ENCODE data around the gene FDX2. TPM values are rescaled to one million over a fixed set of nuclear protein-coding genes. Genes with fewer than 3 reads are reported as not detected.
A peak's percentile ranks its signal among the peaks of the same experiment; 100 is the strongest.

FDX2 gene
- total and polyA plus RNA-seq, 2 experiments from 2014 or later, result 28.9 to 70.9 TPM

GRCh38 chr19:10289836-10290356 lies 25.9 kb downstream of the FDX2 start, which contains the start of gene ICAM5:
Gene ICAM5, plus strand, starts transcription at chr19:10289952. Its CDS starts 92 bp downstream, at chr19:10290044.
- H3K36me3 ChIP-seq, result no peaks in the 10 kb centered on the region
- no peak within 1 kb of the TSS for H3K27ac ChIP-seq
- no peaks in the 10 kb centered on the region for H3K9me3 ChIP-seq (ENCODE audit: low read depth)
- DNase-seq (ENCODE audit: low read depth in 1 of 2, low spot score in 1 of 2), result peak; percentile 46 to 61
- peaks cover 79% of the 10 kb centered on the region for H3K27me3 ChIP-seq
- no peak for TF ChIP-seq CTCF (IDR thresholded peaks at IDR 0.05; ENCODE audit: low read depth, low read length)
- H3K4me3 ChIP-seq, result peak within 1 kb of the TSS; percentile 50
- no peaks in the 10 kb centered on the region for H3K4me1 ChIP-seq (ENCODE audit: low read depth)

DNA sequence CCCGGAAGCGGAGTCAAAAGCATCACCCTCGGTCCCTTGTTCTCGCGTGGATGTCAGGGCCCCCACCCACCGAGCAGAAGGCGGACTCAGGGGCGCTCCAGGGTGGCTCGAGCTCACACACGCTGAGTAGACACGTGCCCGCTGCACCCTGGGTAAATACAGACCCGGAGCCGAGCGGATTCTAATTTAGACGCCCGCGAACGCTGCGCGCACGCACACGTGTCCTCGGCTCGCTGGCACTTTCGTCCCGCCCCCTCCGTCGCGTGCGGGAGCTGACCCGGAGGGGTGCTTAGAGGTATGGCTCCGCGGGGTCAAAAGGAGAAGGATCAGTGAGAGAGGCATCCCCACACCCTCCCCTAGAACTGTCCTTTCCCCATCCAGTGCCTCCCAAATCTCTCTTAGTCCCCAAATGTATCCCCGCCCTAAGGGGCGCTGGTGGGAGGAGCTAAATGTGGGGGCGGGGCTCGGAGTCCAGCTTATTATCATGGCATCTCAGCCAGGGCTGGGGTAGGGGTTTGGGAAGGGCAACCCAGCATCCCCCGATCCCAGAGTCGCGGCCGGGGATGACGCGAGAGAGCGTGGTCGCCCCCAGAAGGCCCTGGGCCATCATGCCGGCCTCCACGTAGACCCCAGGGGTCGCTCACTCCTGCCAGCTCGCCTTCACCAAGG lies 26.5 kb downstream of the FDX2 start:
- Histone ChIP-seq H3K9me3 (ENCODE audit: low read depth) (no peaks in the 10 kb centered on the region), H3K4me1 (ENCODE audit: low read depth) (no peaks in the 10 kb centered on the region), H3K27ac (no peak overlapping the region), H3K36me3 (no peaks in the 10 kb centered on the region), H3K4me3 (peak overlapping the region; percentile 50), H3K27me3 (peaks cover 73% of the 10 kb centered on the region)
- peak; percentile 58 to 77 for DNase-seq (ENCODE audit: low read depth in 1 of 2, low spot score in 1 of 2)
- no peak for TF ChIP-seq CTCF (IDR thresholded peaks at IDR 0.05; ENCODE audit: low read depth, low read length)

DNA sequence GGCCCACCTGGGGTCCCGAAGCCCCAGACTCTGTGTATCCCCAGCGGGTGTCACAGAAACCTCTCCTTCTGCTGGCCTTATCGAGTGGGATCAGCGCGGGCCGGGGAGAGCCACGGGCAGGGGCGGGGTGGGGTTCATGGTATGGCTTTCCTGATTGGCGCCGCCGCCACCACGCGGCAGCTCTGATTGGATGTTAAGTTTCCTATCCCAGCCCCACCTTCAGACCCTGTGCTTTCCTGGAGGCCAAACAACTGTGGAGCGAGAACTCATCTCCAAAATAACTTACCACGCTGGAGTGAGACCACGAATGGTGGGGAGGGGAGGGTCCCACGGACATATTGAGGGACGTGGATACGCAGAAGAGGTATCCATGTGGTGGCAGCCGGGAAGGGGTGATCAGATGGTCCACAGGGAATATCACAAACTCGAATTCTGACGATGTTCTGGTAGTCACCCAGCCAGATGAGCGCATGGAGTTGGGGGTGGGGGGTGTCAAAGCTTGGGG lies 27.1 kb downstream of the FDX2 start:
- no peaks in the 10 kb centered on the region for H3K36me3 ChIP-seq
- H3K4me1 ChIP-seq (ENCODE audit: low read depth), result no peaks in the 10 kb centered on the region
- H3K4me3 ChIP-seq, result peak overlapping the region; percentile 50
- peaks cover 67% of the 10 kb centered on the region for H3K27me3 ChIP-seq
- peak; percentile 55 to 65 for DNase-seq (ENCODE audit: low read depth in 1 of 2, low spot score in 1 of 2)
- no peak overlapping the region for H3K27ac ChIP-seq
- no peak for TF ChIP-seq CTCF (IDR thresholded peaks at IDR 0.05; ENCODE audit: low read depth, low read length)
- no peaks in the 10 kb centered on the region for H3K9me3 ChIP-seq (ENCODE audit: low read depth)

GRCh38 chr19:10286803-10287737 lies 28.7 kb downstream of the FDX2 start, which contains the start of gene ICAM4:
Gene ICAM4, plus strand, starts transcription at chr19:10286955. Its CDS starts 58 bp downstream, at chr19:10287013.
- Histone ChIP-seq H3K36me3 (no peaks in the 10 kb centered on the region), H3K27ac (no peak within 1 kb of the TSS), H3K4me1 (ENCODE audit: low read depth) (no peaks in the 10 kb centered on the region), H3K27me3 (peaks cover 51% of the 10 kb centered on the region), H3K9me3 (ENCODE audit: low read depth) (no peaks in the 10 kb centered on the region), H3K4me3 (peak within 1 kb of the TSS; percentile 11)
- peak; percentile 71 to 88 for DNase-seq (ENCODE audit: low read depth in 1 of 2, low spot score in 1 of 2)
- TF ChIP-seq CTCF (IDR thresholded peaks at IDR 0.05; ENCODE audit: low read depth, low read length), result no peak

GRCh38 chr19:10285393-10285792 lies 30.4 kb downstream of the FDX2 start:
- TF ChIP-seq CTCF (IDR thresholded peaks at IDR 0.05; ENCODE audit: low read depth, low read length), result no peak
- no peak overlapping the region for H3K27ac ChIP-seq
- no peak for DNase-seq (ENCODE audit: low read depth in 1 of 2, low spot score in 1 of 2)
- no peaks in the 10 kb centered on the region for H3K9me3 ChIP-seq (ENCODE audit: low read depth)
- no peaks in the 10 kb centered on the region for H3K4me1 ChIP-seq (ENCODE audit: low read depth)
- no peak overlapping the region for H3K4me3 ChIP-seq
- no peaks in the 10 kb centered on the region for H3K36me3 ChIP-seq
- H3K27me3 ChIP-seq, result peaks cover 34% of the 10 kb centered on the region

Data from cardiac muscle cell (in vitro differentiated cells and primary cell).